ENCODE results near the gene DAAM2. TPM values are rescaled to one million over a fixed set of nuclear protein-coding genes. Genes with fewer than 3 reads are reported as not detected.

DAAM2 gene
- total RNA-seq, 2 experiments from 2014 or later, result 0.09 to 1.1 TPM

DNA sequence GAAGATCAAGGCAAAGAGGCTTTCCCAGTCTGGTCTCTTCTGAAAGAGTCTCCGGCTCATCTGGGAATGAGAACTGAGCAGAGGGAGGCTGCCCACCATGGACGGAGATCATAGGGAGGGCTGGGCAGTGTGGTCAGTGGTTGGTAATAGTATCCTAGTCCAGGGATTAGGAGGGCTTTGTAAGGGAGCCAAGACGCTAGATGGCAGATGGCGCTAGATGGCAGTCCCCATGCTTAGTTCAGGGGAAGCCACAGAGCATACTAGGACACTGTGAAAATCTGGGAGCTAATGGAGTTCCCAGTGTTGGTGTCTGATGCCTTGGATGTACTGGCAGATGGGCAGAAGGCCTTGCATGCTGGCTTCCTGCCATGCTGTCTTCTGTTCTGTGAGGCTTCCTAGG, 21.7 kb upstream of the DAAM2 start:
- Histone ChIP-seq H3K36me3 (ENCODE audit: insufficient read depth, low read length) (no peaks in the 10 kb centered on the region), H2AFZ (ENCODE audit: low read length) (no peak overlapping the region), H3K4me1 (ENCODE audit: insufficient read depth, low read length, poor library complexity, severe bottlenecking) (no peaks in the 10 kb centered on the region), H3K9me2 (ENCODE audit: insufficient read depth, low read length) (no peaks in the 10 kb centered on the region), H3K79me2 (ENCODE audit: insufficient read depth, low read depth, low read length) (no peaks in the 10 kb centered on the region), H4K20me1 (ENCODE audit: insufficient read depth, low read length) (no peaks in the 10 kb centered on the region), H3K27ac (ENCODE audit: low read depth, low read length, poor library complexity, severe bottlenecking) (no peak overlapping the region), H3K4me3 (ENCODE audit: low read depth, low read length, poor library complexity, severe bottlenecking) (no peak overlapping the region), H3K4me2 (ENCODE audit: low read length) (no peak overlapping the region), H3K9me3 (ENCODE audit: low read length) (no peaks in the 10 kb centered on the region)
- TF ChIP-seq, protein P1, sequence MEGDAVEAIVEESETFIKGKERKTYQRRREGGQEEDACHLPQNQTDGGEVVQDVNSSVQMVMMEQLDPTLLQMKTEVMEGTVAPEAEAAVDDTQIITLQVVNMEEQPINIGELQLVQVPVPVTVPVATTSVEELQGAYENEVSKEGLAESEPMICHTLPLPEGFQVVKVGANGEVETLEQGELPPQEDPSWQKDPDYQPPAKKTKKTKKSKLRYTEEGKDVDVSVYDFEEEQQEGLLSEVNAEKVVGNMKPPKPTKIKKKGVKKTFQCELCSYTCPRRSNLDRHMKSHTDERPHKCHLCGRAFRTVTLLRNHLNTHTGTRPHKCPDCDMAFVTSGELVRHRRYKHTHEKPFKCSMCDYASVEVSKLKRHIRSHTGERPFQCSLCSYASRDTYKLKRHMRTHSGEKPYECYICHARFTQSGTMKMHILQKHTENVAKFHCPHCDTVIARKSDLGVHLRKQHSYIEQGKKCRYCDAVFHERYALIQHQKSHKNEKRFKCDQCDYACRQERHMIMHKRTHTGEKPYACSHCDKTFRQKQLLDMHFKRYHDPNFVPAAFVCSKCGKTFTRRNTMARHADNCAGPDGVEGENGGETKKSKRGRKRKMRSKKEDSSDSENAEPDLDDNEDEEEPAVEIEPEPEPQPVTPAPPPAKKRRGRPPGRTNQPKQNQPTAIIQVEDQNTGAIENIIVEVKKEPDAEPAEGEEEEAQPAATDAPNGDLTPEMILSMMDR (conservative IDR thresholded peaks at IDR 0.05; ENCODE audit: low read length), result no peak
- no peak for TF ChIP-seq EZH2phosphoT487 (IDR thresholded peaks at IDR 0.05; ENCODE audit: borderline replicate concordance, low read depth, low read length)
- no peak for DNase-seq (ENCODE audit: low spot score)
- intact Hi-C loops (cut with micrococcal nuclease; ENCODE audit: unreplicated experiment), result no loop called here
- BruUV-seq (replicated peaks), result no TSS peak
- ChIA-PET CTCF (ENCODE audit: unreplicated experiment) (no interaction called here), POLR2A (no interaction called here)

- Histone ChIP-seq H3K36me3 (ENCODE audit: insufficient read depth, low read length) (no peaks in the 10 kb centered on the region), H3K9me3 (ENCODE audit: low read length) (no peaks in the 10 kb centered on the region), H3K79me2 (ENCODE audit: insufficient read depth, low read depth, low read length) (no peaks in the 10 kb centered on the region), H3K4me1 (ENCODE audit: insufficient read depth, low read length, poor library complexity, severe bottlenecking) (no peaks in the 10 kb centered on the region), H2AFZ (ENCODE audit: low read length) (no peak overlapping the region), H4K20me1 (ENCODE audit: insufficient read depth, low read length) (no peaks in the 10 kb centered on the region), H3K27ac (ENCODE audit: low read depth, low read length, poor library complexity, severe bottlenecking) (no peak overlapping the region), H3K9me2 (ENCODE audit: insufficient read depth, low read length) (no peaks in the 10 kb centered on the region), H3K4me3 (ENCODE audit: low read depth, low read length, poor library complexity, severe bottlenecking) (no peak overlapping the region), H3K4me2 (ENCODE audit: low read length) (no peak overlapping the region)
- POLR2A ChIA-PET, result no interaction called here
- BruUV-seq (replicated peaks), result no TSS peak
- DNase-seq (ENCODE audit: low spot score), result no peak
- no peak for TF ChIP-seq EZH2phosphoT487 (IDR thresholded peaks at IDR 0.05; ENCODE audit: borderline replicate concordance, low read depth, low read length)
- TF ChIP-seq, protein P1 (conservative IDR thresholded peaks at IDR 0.05; ENCODE audit: low read length), result no peak
- intact Hi-C loops (cut with micrococcal nuclease; ENCODE audit: unreplicated experiment), result no loop called here
- CTCF ChIA-PET (ENCODE audit: unreplicated experiment), result no interaction called here
Observed at GRCh38 chr6:39772559-39773273, 19.5 kb upstream of the DAAM2 start.

DNA sequence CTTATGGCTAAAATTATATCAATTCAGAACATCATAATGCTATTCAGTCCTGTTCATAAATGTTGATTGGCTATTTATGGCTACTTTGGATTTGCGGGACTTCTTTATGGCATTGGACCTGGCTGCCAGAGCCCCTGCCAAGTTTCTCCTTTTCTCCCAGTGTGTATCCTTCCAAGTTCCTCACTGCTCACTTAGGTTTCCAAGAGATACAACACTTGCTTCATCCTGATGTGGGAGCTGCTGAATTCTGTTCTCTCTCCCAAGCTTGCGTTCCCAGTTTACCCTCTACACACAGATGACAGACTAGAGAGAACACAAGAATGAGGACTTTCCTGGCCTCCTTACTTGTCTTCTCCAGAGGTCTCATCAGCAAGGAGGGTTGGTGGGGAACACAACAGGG, 18.4 kb upstream of the DAAM2 start:
- CTCF ChIA-PET (ENCODE audit: unreplicated experiment), result no interaction called here
- no peak for DNase-seq (ENCODE audit: low spot score)
- H3K9me3 ChIP-seq (ENCODE audit: low read length), result no peaks in the 10 kb centered on the region
- H3K36me3 ChIP-seq (ENCODE audit: insufficient read depth, low read length), result no peaks in the 10 kb centered on the region
- BruUV-seq (replicated peaks), result no TSS peak
- TF ChIP-seq, protein P1 (conservative IDR thresholded peaks at IDR 0.05; ENCODE audit: low read length), result no peak
- intact Hi-C loops (cut with micrococcal nuclease; ENCODE audit: unreplicated experiment), result no loop called here
- no peak overlapping the region for H3K4me3 ChIP-seq (ENCODE audit: low read depth, low read length, poor library complexity, severe bottlenecking)
- H3K4me2 ChIP-seq (ENCODE audit: low read length), result no peak overlapping the region
- H3K27ac ChIP-seq (ENCODE audit: low read depth, low read length, poor library complexity, severe bottlenecking), result no peak overlapping the region
- no peaks in the 10 kb centered on the region for H3K79me2 ChIP-seq (ENCODE audit: insufficient read depth, low read depth, low read length)
- POLR2A ChIA-PET, result no interaction called here
- H3K9me2 ChIP-seq (ENCODE audit: insufficient read depth, low read length), result no peaks in the 10 kb centered on the region
- H3K4me1 ChIP-seq (ENCODE audit: insufficient read depth, low read length, poor library complexity, severe bottlenecking), result no peaks in the 10 kb centered on the region
- H4K20me1 ChIP-seq (ENCODE audit: insufficient read depth, low read length), result no peaks in the 10 kb centered on the region
- H2AFZ ChIP-seq (ENCODE audit: low read length), result no peak overlapping the region

All from OCI-LY7 (cell line).